ENCODE data around the gene CP. TPM values are rescaled to one million over a fixed set of nuclear protein-coding genes. Genes with fewer than 3 reads are reported as not detected.
A peak's percentile ranks its signal among the peaks of the same experiment; 100 is the strongest.
"Not testable (repeated sequence)": the region's sequence is repeated elsewhere in the genome, so short reads cannot be mapped to it uniquely, and the experiment has no call there.

Gene CP
- total RNA-seq, 3 donors from 2014 or later: 0.37 to 0.91 (median 0.43) TPM

DNA sequence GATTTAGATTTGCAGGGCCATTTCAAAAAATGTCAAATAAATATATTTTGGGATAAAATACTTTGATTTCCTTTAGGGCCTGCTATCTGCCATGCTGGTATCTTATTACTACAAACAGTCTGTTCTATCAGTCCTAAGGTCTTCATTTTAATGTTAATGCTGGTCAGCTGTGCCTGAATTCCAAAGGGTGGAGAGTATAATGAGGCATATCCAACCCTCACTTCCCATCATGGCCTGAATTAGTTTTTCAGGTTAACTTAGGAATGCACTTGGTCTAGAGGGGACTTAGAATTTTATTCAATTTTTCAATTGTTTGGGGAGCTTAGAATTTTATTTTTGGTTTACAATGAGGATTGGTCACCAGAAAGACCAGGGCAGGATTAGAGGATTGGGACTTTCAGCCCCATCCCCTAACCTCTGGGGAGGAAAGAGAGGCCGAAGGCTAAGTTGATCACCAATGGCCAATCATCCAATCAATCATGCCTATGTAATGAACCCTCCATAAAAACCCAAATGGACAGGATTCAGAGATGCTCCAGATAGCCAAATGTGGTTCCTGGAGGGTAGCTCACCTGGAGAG, 17.8 kb upstream of the CP start:
- no peak for ATAC-seq
- no peak for DNase-seq
- H3K27me3 Mint-ChIP-seq (ENCODE audit: low read depth): peaks cover 6% of the 10 kb centered on the region
- no peaks in the 10 kb centered on the region for H3K9me3 Mint-ChIP-seq
- no peaks in the 10 kb centered on the region for H3K4me1 Mint-ChIP-seq (ENCODE audit: low read depth)
- no peak overlapping the region for H3K4me3 Mint-ChIP-seq
- no peaks in the 10 kb centered on the region for H3K36me3 Mint-ChIP-seq (ENCODE audit: insufficient read depth)

DNA sequence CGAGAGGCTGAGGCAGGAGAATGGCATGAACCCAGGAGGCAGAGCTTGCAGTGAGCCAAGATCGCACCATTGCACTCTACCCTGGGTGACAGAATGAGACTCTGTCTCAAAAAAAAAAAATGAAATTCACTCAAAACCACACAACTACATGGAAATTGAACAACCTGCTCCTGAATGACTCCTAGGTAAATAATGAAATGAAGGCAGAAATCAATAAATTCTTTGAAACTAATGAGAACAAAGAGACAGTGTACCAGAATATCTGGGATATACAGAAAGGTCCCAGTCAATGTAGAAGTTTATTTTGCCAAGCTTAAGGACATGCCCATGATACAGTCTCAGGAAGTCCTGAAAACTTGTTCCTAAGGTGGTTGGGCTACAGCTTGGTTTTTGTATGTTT, 16.6 kb upstream of the CP start:
- not testable (repeated sequence) for H3K36me3 Mint-ChIP-seq (ENCODE audit: insufficient read depth); H3K9me3 Mint-ChIP-seq; H3K4me3 Mint-ChIP-seq; H3K27me3 Mint-ChIP-seq (ENCODE audit: low read depth); DNase-seq; H3K4me1 Mint-ChIP-seq (ENCODE audit: low read depth); ATAC-seq

DNA sequence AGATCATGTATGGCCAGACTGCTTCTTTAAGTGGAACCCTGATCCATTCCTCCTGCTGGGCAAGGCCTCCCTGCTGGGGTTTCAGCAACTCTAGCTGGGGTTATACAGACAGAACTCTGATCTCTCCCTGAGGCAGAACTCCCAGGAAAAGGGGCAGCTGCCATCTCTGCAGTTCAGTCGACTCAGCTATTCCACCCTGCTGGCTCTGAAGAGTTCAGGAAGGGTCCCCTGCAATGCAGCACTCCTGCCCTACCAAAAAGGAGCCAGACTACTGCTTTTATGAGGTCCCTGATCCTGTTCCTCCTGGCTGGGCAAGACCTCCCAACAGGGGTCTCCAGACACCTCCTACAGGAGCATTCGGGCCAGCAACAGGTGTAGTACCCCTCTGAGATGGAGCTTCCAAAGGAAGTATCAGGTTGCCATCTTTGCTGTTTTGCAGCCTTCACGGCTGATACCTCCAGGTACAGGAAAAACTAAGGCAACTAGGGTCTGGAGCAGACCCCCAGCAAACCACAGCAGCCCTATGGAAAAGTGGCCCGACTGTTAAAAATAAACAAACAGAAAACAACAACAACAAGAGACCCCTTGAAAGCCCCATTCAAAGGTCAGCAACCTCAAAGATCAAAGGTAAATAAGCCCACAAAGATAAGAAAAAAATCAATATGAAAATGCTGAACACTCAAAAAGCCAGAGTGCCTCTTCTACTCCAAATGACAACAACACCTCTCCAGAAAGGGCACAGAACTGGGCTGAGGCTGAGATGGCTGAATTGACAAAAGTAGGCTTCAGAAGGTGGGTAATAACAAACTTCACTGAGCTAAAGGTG, 14.2 kb upstream of the CP start:
- no peaks in the 10 kb centered on the region for H3K4me1 Mint-ChIP-seq (ENCODE audit: low read depth)
- DNase-seq (no peak), ATAC-seq (no peak)
- peaks cover 6% of the 10 kb centered on the region for H3K27me3 Mint-ChIP-seq (ENCODE audit: low read depth)
- H3K36me3 Mint-ChIP-seq (ENCODE audit: insufficient read depth): no peaks in the 10 kb centered on the region
- H3K9me3 Mint-ChIP-seq: no peaks in the 10 kb centered on the region
- no peak overlapping the region for H3K4me3 Mint-ChIP-seq

DNA sequence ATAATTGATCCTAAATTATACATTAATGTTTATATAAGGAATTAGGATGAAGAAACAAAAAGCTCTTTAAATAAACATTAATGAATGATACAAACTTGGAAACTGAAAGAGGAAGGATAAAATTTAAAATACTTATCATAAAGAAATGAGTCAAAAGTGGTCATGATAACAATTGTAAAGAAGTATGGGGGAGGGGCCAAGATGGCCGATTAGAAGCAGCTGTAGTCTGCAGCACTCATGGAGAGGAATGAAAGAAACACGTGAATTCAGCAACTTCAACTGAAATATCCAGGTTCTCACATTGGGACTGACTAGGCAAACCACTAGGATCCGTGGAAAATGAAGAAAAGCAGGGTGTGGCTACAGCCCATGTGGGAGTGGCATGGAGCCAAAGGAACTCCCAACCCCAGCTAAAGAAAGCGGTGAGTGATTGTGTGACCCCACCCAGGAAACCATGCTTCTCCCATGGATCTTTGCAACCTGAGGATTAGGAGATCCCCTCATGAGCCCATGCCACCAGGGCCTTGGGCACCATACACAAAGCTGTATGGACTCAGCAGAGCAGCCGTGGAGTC, 13.1 kb upstream of the CP start:
- peaks cover 6% of the 10 kb centered on the region for H3K27me3 Mint-ChIP-seq (ENCODE audit: low read depth)
- no peaks in the 10 kb centered on the region for H3K9me3 Mint-ChIP-seq
- H3K36me3 Mint-ChIP-seq (ENCODE audit: insufficient read depth): no peaks in the 10 kb centered on the region
- ATAC-seq (no peak), DNase-seq (no peak)
- no peaks in the 10 kb centered on the region for H3K4me1 Mint-ChIP-seq (ENCODE audit: low read depth)
- no peak overlapping the region for H3K4me3 Mint-ChIP-seq

DNA sequence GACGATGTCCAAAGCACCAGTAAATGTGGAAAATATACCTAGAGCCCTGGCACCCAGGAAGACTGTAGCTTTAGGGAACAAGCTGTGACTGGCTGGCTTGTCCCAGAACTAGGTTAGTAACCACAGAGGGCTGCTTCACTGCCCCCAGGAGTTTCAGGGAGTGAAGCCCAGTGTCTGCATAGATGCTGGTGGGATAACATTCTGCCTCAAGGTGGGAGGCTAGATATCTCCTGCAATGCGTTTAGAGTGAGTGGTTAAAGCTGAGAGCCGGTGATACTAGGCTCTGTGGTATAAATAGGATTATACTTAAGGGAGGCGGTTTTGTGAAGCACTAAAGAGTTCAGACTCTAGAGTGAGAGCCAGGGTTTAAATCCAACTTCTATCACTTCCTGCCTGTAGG, 11.7 kb upstream of the CP start:
- H3K36me3 Mint-ChIP-seq (ENCODE audit: insufficient read depth): no peaks in the 10 kb centered on the region
- ATAC-seq: no peak
- H3K4me1 Mint-ChIP-seq (ENCODE audit: low read depth): no peaks in the 10 kb centered on the region
- H3K27me3 Mint-ChIP-seq (ENCODE audit: low read depth): peaks cover 6% of the 10 kb centered on the region
- DNase-seq: no peak
- no peak overlapping the region for H3K4me3 Mint-ChIP-seq
- H3K9me3 Mint-ChIP-seq: no peaks in the 10 kb centered on the region

DNA sequence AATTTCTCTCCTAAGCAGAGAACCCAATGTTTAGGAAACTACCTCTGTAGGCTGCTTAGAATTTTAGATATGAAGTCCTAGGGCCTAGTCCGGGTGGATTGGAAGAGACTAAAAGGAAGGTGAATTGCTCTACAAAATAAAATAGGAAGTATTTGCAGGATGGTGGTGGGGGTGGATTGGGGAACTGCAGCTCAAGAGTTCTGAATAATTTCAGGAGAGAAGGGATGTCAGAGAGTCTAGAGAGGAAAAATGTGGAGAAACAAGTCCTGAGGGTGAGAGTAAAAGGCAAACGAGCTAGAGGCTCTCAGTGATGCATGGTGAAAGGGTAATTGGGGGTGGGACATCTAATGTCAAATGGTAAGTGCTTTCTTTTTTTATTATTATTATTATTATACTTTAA, 10.2 kb upstream of the CP start:
- DNase-seq (no peak), ATAC-seq (no peak)
- Mint-ChIP-seq H3K4me1 (ENCODE audit: low read depth) (no peaks in the 10 kb centered on the region), H3K9me3 (no peaks in the 10 kb centered on the region), H3K4me3 (no peak overlapping the region), H3K36me3 (ENCODE audit: insufficient read depth) (no peaks in the 10 kb centered on the region), H3K27me3 (ENCODE audit: low read depth) (peaks cover 6% of the 10 kb centered on the region)

DNA sequence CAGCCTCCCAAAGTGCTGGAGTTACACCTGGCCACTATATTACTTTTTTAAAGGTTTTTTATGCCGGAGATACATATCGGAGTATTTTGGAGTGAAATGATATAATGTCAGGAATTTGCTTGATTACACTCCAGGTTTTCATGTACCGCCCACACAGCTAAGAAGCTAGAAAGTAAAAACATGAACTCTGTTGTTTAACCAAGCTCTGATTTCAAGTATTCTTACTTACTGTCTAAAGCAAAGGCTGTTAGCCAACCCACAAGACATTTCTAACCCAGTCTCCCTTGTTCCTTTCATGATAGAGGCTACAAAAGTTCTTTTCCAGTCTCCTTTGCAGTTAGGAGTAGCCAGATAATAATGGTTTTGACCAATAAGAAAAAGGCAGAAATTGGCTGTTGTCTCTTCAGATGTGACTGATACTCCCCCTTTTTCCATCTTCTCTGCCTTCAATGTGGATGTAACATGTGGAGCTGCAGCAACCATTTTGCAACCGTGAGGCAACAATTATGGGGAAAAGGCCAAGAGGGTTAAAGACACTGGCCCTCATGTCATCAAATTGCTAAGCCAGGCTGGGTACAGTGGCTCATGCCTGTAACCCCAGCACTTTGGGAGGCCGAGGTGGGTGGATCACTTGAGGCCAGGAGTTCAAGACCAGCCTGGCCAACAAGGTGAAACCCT, 6.1 kb upstream of the CP start:
- Mint-ChIP-seq H3K4me3 (no peak overlapping the region), H3K27me3 (ENCODE audit: low read depth) (no peaks in the 10 kb centered on the region), H3K4me1 (ENCODE audit: low read depth) (peaks cover 19% of the 10 kb centered on the region), H3K9me3 (no peaks in the 10 kb centered on the region), H3K36me3 (ENCODE audit: insufficient read depth) (no peaks in the 10 kb centered on the region)
- ATAC-seq (no peak), DNase-seq (no peak)

DNA sequence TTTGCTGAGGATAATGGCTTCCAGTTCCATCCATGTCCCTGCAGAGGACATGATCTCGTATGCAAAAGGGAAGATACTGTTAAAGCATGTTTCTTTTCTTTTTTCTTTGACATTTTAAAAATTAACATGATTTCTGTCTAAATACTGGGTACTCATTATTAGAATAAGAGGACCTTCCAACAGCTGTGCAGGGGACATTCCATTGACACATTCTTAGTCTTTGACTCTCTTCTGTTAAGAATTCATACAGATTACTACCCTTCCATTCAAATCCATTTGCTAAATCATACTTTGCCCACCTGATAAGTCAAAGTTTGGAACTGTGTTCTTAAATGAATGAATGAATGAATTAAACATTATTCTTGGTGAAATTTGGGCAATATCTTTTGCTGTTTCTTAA, 5.1 kb upstream of the CP start:
- H3K4me1 Mint-ChIP-seq (ENCODE audit: low read depth): peaks cover 19% of the 10 kb centered on the region
- ATAC-seq: no peak
- no peaks in the 10 kb centered on the region for H3K36me3 Mint-ChIP-seq (ENCODE audit: insufficient read depth)
- no peaks in the 10 kb centered on the region for H3K27me3 Mint-ChIP-seq (ENCODE audit: low read depth)
- H3K4me3 Mint-ChIP-seq: no peak overlapping the region
- DNase-seq: no peak
- no peaks in the 10 kb centered on the region for H3K9me3 Mint-ChIP-seq

DNA sequence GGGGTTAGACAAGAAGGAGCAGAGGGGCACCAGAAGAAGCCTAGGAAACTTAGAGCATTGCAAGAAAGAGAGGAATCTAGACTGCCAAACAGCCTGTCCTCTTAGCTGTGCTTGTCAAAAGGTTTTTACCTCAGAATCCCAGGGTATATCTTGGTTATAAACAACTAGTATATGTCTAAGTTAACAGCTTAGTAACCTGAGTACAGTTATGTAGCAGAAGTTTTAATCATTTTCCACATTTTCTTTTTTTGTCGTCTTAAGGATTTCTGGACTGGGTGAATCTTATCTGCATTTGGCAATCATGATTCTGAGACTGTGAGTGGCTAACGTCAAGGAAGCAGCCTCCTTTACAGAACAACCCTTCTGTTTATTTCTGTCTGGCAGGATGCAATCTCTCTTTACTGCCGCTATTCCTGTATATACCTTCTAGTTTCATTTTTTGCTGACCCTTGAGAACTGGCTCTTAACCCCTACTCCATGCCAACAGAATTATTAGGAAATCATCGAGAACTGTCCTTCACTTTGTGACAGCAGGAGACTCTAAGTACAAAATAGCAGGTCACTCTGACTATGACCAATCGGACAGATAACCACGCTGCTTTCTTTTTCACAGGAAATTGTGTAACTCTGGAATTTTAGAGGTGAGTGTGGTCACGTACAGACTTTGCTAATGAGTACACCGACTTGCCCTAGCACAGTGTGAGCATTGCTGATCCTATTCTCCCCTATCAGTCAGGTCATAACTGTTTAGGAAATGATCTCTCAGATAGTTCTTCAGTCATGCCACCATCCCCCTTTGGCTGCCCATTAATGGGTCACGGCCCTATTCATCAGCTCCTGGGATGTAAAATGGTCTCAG, 3.3 kb upstream of the CP start:
- ATAC-seq: peak; percentile 88 to 93
- H3K27me3 Mint-ChIP-seq (ENCODE audit: low read depth): no peaks in the 10 kb centered on the region

DNA sequence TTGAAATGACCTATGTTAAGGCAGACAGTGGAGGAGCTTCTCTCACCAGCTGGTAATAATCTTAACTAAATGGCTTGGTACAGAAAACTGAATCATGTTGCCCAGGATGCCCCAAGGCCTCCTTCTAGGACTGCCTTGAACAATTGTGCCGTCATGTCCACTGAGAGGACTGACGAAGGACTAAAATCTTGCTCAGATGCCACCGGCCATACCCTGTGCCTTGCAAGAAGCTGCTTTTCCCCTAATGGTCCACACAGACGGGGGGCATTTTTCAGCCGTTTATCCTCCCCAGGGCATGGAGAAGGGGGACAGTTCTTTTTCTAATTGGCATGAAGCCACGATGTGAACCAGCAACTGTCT, 1.8 kb upstream of the CP start:
- DNase-seq (no peak), ATAC-seq (no peak)
- H3K9me3 Mint-ChIP-seq: no peaks in the 10 kb centered on the region
- H3K36me3 Mint-ChIP-seq (ENCODE audit: insufficient read depth): no peaks in the 10 kb centered on the region
- no peak overlapping the region for H3K4me3 Mint-ChIP-seq
- H3K4me1 Mint-ChIP-seq (ENCODE audit: low read depth): peaks cover 19% of the 10 kb centered on the region
- no peaks in the 10 kb centered on the region for H3K27me3 Mint-ChIP-seq (ENCODE audit: low read depth)

More for the DNA sequence above, 3.3 kb upstream of the CP start:
- no peak for DNase-seq
- Mint-ChIP-seq H3K9me3 (no peaks in the 10 kb centered on the region), H3K4me1 (ENCODE audit: low read depth) (peaks cover 19% of the 10 kb centered on the region), H3K4me3 (peak overlapping the region; percentile 75), H3K36me3 (ENCODE audit: insufficient read depth) (no peaks in the 10 kb centered on the region)

DNA sequence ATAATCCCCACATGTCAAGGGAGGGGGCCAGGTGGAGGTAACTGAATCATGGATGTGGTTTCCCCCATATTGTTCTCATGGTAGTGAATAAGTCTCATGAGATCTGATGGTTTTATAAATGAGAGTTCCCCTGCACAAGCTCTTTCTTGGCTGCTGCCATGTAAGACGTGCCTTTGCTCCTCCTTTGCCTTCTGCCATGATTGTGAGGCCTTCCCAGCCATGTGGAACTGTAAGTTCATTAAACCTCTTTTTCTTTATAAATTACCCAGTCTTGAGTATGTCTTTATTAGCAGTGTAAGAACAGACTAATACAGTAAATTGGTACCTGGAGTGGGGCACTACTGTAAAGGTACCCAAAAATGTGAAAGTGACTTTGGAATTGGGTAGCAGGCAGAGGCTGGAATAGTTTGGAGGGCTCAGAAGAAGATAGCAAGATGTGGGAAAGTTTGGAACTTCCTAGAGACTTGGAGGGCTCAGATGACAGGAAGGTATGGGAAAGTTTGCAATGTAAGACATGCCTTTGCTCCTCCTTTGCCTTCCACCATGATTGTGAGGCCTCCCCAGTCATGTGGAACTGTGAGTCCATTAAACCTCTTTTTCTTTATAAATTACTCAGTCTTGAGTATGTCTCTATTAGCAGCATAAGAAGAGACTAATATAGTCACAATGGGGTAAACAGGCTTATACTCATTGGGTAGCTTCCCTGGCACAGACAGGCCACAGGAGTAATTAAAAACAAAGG, 2.1 kb downstream of the CP start:
- not testable (repeated sequence) for H3K4me1 Mint-ChIP-seq (ENCODE audit: low read depth); DNase-seq; ATAC-seq; H3K27me3 Mint-ChIP-seq (ENCODE audit: low read depth); H3K9me3 Mint-ChIP-seq; H3K36me3 Mint-ChIP-seq (ENCODE audit: insufficient read depth); H3K4me3 Mint-ChIP-seq

DNA sequence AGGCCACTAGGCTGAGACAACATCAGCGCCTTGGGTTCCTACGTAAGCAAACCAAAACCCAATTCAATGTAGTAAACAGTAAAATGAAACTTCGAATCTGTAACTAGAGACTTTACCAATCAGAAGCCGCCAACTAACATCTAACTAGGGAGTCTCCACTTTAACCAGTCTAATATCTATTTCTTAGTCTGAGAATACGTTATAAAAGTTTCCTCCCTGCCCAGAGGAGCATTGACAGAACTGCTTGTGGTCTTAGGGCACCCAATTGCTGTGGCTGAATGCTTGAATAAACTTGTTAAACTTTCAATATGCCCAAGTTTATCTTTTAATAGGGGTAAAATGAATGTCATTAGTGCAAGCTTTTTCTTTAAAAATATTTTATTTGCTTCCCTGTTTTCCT, 4.3 kb downstream of the CP start:
- no peaks in the 10 kb centered on the region for H3K9me3 Mint-ChIP-seq
- no peak overlapping the region for H3K4me3 Mint-ChIP-seq
- ATAC-seq: no peak
- H3K27me3 Mint-ChIP-seq (ENCODE audit: low read depth): no peaks in the 10 kb centered on the region
- H3K36me3 Mint-ChIP-seq (ENCODE audit: insufficient read depth): no peaks in the 10 kb centered on the region
- H3K4me1 Mint-ChIP-seq (ENCODE audit: low read depth): no peaks in the 10 kb centered on the region
- no peak for DNase-seq

DNA sequence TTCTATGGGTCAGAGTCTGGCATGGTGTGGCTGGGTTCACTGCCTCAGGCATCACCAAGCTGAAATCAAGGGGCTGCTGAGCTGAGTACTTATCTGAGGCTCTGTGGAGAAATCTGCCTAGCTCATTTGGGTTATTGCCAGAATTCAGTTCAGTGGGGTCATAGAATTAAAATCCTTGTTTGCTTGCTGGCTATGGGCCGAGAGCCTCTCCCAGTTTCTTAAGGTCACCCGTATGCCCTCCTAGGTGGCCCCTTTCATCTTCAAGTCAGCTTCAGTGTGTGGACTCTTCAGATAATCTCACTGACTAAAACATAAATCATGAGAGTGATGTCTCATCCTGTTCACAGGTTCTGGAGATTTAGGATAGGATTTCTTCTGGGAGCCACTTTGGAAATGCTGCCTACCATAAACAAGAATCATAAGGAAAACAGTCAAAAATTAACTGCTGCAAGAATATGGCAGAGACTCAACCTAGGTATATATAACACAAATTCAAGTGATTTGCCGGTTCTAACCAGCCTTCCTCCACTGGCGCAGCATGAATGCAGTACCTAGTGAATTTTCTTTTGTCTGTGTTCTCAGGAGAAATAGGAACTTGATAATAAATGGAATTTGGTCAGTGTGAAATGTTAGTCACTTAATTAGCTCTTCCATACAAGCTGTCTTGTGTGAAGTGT, 5.3 kb downstream of the CP start:
- no peaks in the 10 kb centered on the region for H3K27me3 Mint-ChIP-seq (ENCODE audit: low read depth)

More for the DNA sequence above, 5.3 kb downstream of the CP start:
- ATAC-seq (no peak), DNase-seq (no peak)
- H3K9me3 Mint-ChIP-seq: no peaks in the 10 kb centered on the region
- H3K4me1 Mint-ChIP-seq (ENCODE audit: low read depth): no peaks in the 10 kb centered on the region
- H3K4me3 Mint-ChIP-seq: no peak overlapping the region
- H3K36me3 Mint-ChIP-seq (ENCODE audit: insufficient read depth): no peaks in the 10 kb centered on the region
